HUES6 (cell line): Measurements from ENCODE around the gene CUBN.

ENCODE experiments used
- H3K27ac ChIP-seq: 2 replicates; pipeline ENCODE4 v1.7.0; 2013; ENCODE audit warnings: low read depth, mild to moderate bottlenecking, low read length, inconsistent platforms
- H3K27me3 ChIP-seq: 2 replicates; pipeline ENCODE4 v1.6.1; 2013; ENCODE audit warnings: low read length; ENCODE audit not compliant: control insufficient read depth, insufficient read depth
- H3K36me3 ChIP-seq: 2 replicates; pipeline ENCODE4 v1.6.1; 2013; ENCODE audit warnings: low read length; ENCODE audit not compliant: control insufficient read depth, insufficient read depth
- H3K4me1 ChIP-seq: 2 replicates; pipeline ENCODE4 v1.6.1; 2013; ENCODE audit warnings: low read length; ENCODE audit not compliant: control insufficient read depth, insufficient read depth
- H3K4me3 ChIP-seq: 2 replicates; pipeline ENCODE4 v1.5.1; 2013; ENCODE audit warnings: low read depth, low read length
- H3K9ac ChIP-seq: one replicate; pipeline ENCODE4 v1.6.1; 2013; ENCODE audit warnings: mild to moderate bottlenecking, low read length
- H3K9me3 ChIP-seq: 2 replicates; pipeline ENCODE4 v1.6.1; 2013; ENCODE audit warnings: low read depth, low read length; ENCODE audit not compliant: control insufficient read depth, insufficient read depth

Gene CUBN

GRCh38 chr10:16894821-16895220, 234.8 kb downstream of the CUBN start:
- Histone ChIP-seq H3K27me3 (no peaks in the 10 kb centered on the region), H3K4me1 (peaks cover 7% of the 10 kb centered on the region), H3K9me3 (no peaks in the 10 kb centered on the region), H3K9ac (no peak overlapping the region), H3K4me3 (no peak overlapping the region), H3K36me3 (no peaks in the 10 kb centered on the region), H3K27ac (no peak overlapping the region)

- Histone ChIP-seq H3K9ac (no peak overlapping the region), H3K27me3 (no peaks in the 10 kb centered on the region), H3K4me3 (no peak overlapping the region), H3K36me3 (no peaks in the 10 kb centered on the region), H3K4me1 (peaks cover 5% of the 10 kb centered on the region), H3K27ac (no peak overlapping the region), H3K9me3 (no peaks in the 10 kb centered on the region)
Observed at GRCh38 chr10:16893664-16894063, 235.9 kb downstream of the CUBN start.

- Histone ChIP-seq H3K9me3 (no peaks in the 10 kb centered on the region), H3K27ac (peak overlapping the region; percentile 89), H3K9ac (peak overlapping the region; percentile 92), H3K4me1 (peaks cover 5% of the 10 kb centered on the region), H3K27me3 (no peaks in the 10 kb centered on the region), H3K36me3 (no peaks in the 10 kb centered on the region), H3K4me3 (peak overlapping the region; percentile 42)
Observed at GRCh38 chr10:16891375-16892313, 238.0 kb downstream of the CUBN start.

- Histone ChIP-seq H3K9ac (no peak overlapping the region), H3K9me3 (no peaks in the 10 kb centered on the region), H3K36me3 (no peaks in the 10 kb centered on the region)
Observed at GRCh38 chr10:16890691-16891090, 238.9 kb downstream of the CUBN start.

GRCh38 chr10:16887565-16887964, 242.0 kb downstream of the CUBN start:
- Histone ChIP-seq H3K4me1 (peaks cover 5% of the 10 kb centered on the region), H3K9ac (no peak overlapping the region), H3K27ac (no peak overlapping the region), H3K36me3 (no peaks in the 10 kb centered on the region), H3K9me3 (no peaks in the 10 kb centered on the region), H3K4me3 (no peak overlapping the region), H3K27me3 (no peaks in the 10 kb centered on the region)

More at GRCh38 chr10:16890691-16891090, 238.9 kb downstream of the CUBN start:
- Histone ChIP-seq H3K27ac (peak overlapping the region; percentile 89; the same call in 1 of the 2 replicates), H3K4me3 (no peak overlapping the region), H3K27me3 (no peaks in the 10 kb centered on the region), H3K4me1 (peaks cover 5% of the 10 kb centered on the region)

GRCh38 chr10:16886031-16886430, 243.6 kb downstream of the CUBN start:
- H3K27me3 ChIP-seq = no peaks in the 10 kb centered on the region
- H3K4me1 ChIP-seq = peaks cover 4% of the 10 kb centered on the region
- H3K4me3 ChIP-seq = no peak overlapping the region
- no peaks in the 10 kb centered on the region for H3K36me3 ChIP-seq
- no peak overlapping the region for H3K27ac ChIP-seq
- H3K9ac ChIP-seq = no peak overlapping the region
- no peaks in the 10 kb centered on the region for H3K9me3 ChIP-seq

- Histone ChIP-seq H3K27me3 (no peaks in the 10 kb centered on the region), H3K27ac (no peak overlapping the region), H3K4me3 (no peak overlapping the region), H3K4me1 (no peaks in the 10 kb centered on the region), H3K9ac (no peak overlapping the region), H3K9me3 (no peaks in the 10 kb centered on the region), H3K36me3 (no peaks in the 10 kb centered on the region)
Observed at GRCh38 chr10:16884497-16884896, 245.1 kb downstream of the CUBN start.

GRCh38 chr10:16883084-16883483, 246.5 kb downstream of the CUBN start:
- Histone ChIP-seq H3K36me3 (no peaks in the 10 kb centered on the region), H3K9ac (no peak overlapping the region), H3K27me3 (no peaks in the 10 kb centered on the region), H3K4me3 (no peak overlapping the region), H3K9me3 (no peaks in the 10 kb centered on the region), H3K27ac (no peak overlapping the region), H3K4me1 (no peaks in the 10 kb centered on the region)

GRCh38 chr10:16870331-16870730, 259.3 kb downstream of the CUBN start:
- Histone ChIP-seq H3K9me3 (peaks cover 2% of the 10 kb centered on the region; the same call in 1 of the 2 replicates), H3K27ac (no peak overlapping the region), H3K4me1 (peaks cover 28% of the 10 kb centered on the region), H3K4me3 (no peak overlapping the region), H3K36me3 (no peaks in the 10 kb centered on the region), H3K9ac (no peak overlapping the region), H3K27me3 (no peaks in the 10 kb centered on the region)

GRCh38 chr10:16867990-16868389, 261.6 kb downstream of the CUBN start:
- H3K36me3 ChIP-seq = no peaks in the 10 kb centered on the region
- no peak overlapping the region for H3K9ac ChIP-seq
- H3K27ac ChIP-seq = peak overlapping the region; percentile 43
- 0 out of 2 replicates have a peak overlapping the region, but pooled peaks have one; percentile 13 for H3K4me3 ChIP-seq
- no peaks in the 10 kb centered on the region for H3K27me3 ChIP-seq
- peaks cover 28% of the 10 kb centered on the region for H3K4me1 ChIP-seq
- peaks cover 2% of the 10 kb centered on the region; the same call in 1 of the 2 replicates for H3K9me3 ChIP-seq

GRCh38 chr10:16867556-16867955, 262.1 kb downstream of the CUBN start:
- Histone ChIP-seq H3K27ac (peak overlapping the region; percentile 43), H3K36me3 (no peaks in the 10 kb centered on the region), H3K27me3 (no peaks in the 10 kb centered on the region), H3K9me3 (peaks cover 2% of the 10 kb centered on the region; the same call in 1 of the 2 replicates), H3K4me1 (peaks cover 28% of the 10 kb centered on the region), H3K4me3 (peak overlapping the region; percentile 13), H3K9ac (no peak overlapping the region)
